HCT116 (cell line): Measurements from ENCODE around the gene RAB40C. TPM values are rescaled to one million over a fixed set of nuclear protein-coding genes. Genes with fewer than 3 reads are reported as not detected.

Experiments used
- ATAC-seq: fragments of 200-7000 bp; cut with Tn5 transposase; 2 replicates; pipeline ENCODE4 v1.9.1; 2020; ENCODE audit warnings: mild to moderate bottlenecking, moderate library complexity
- BruUV-seq: library from RNA; stranded (reverse); fragments of 400-500 nt; replicated peaks from 2 replicates; lab custom pipeline; 2021; lab: Mats Ljungman, UMichigan
- CTCF ChIA-PET: fragments of 300-600 bp; sonication (Branson Sonifier 250); formaldehyde crosslinking; loops from one replicate; lab custom pipeline; 2021; ENCODE audit warnings: antibody characterized with exemption; lab: Charles Lee
- POLR2A ChIA-PET: fragments of 300-600, 350-600 bp; sonication (Branson Sonifier 250); formaldehyde crosslinking; loops from one replicate; lab custom pipeline; 2021; ENCODE audit warnings: antibody characterized with exemption; lab: Charles Lee
- RAD21 ChIA-PET, 2 experiments: fragments of 300-600 bp; sonication (Branson Sonifier 250); formaldehyde crosslinking; loops; one replicate each; lab custom pipeline; 2023; ENCODE audit warnings: low total read pairs in 2 of 2; ENCODE audit not compliant: uncharacterized antibody in 2 of 2, unreplicated experiment in 2 of 2, low non-redundant PET in 1 of 2; lab: Charles Lee
- DNase-seq: peaks from one replicate; pipeline ENCODE4 v3.0.0-alpha.2; 2010; ENCODE audit warnings: low read depth, low spot score
- H2AFZ ChIP-seq: fragments of 200-600 bp; shearing (Covaris generic), sonication (generic); 2 replicates; pipeline ENCODE4 v1.6.1; 2017; ENCODE audit warnings: low read depth, mixed run types, mixed read lengths, antibody characterized with exemption, low read length; ENCODE audit not compliant: poor library complexity, severe bottlenecking
- H3K27ac ChIP-seq: 2 replicates; pipeline ENCODE4 v1.5.1; 2012; ENCODE audit warnings: low read depth, low read length
- H3K27me3 ChIP-seq: fragments of 200-600 bp; sonication (generic); 2 replicates; pipeline ENCODE4 v1.6.1; 2016; ENCODE audit warnings: mixed run types, low read length, mixed read lengths; ENCODE audit not compliant: insufficient read depth
- H3K36me3 ChIP-seq, 2 experiments: fragments of 200-500 bp in 1 of 2; fragments of 200-600 bp in 1 of 2; sonication (Bioruptor generic) in 1 of 2; sonication (generic) in 1 of 2; 2 replicates each; pipeline versions ENCODE4 v1.5.1 to v1.6.1; 2014 to 2016; ENCODE audit warnings: low read length in 2 of 2, inconsistent platforms in 1 of 2, mixed read lengths in 1 of 2, mixed run types in 1 of 2; ENCODE audit not compliant: insufficient read depth in 2 of 2, control insufficient read depth in 1 of 2
- H3K4me1 ChIP-seq, 2 experiments: fragments of 200-600 bp in 1 of 2; sonication (generic) in 1 of 2; 2 replicates each; pipeline versions ENCODE4 v1.5.1 to v1.6.1; 2012 to 2017; ENCODE audit warnings: low read length in 2 of 2, inconsistent platforms in 1 of 2, mild to moderate bottlenecking in 1 of 2, mixed read lengths in 1 of 2, mixed run types in 1 of 2, moderate library complexity in 1 of 2; ENCODE audit not compliant: insufficient read depth in 2 of 2, control insufficient read depth in 1 of 2
- H3K4me2 ChIP-seq: fragments of 200-600 bp; sonication (generic); 2 replicates; pipeline ENCODE4 v1.6.1; 2017; ENCODE audit warnings: mixed run types, low read length, mixed read lengths
- H3K4me3 ChIP-seq, 2 experiments: fragments of 200-600 bp in 1 of 2; sonication (generic) in 1 of 2; replicated peaks in 1 of 2; 2 replicates each; pipeline ENCODE4 v1.5.1; 2011 to 2016; ENCODE audit warnings: low read length in 2 of 2, control low read depth in 1 of 2, low read depth in 1 of 2, mild to moderate bottlenecking in 1 of 2, mixed read lengths in 1 of 2, mixed run types in 1 of 2
- H3K79me2 ChIP-seq: fragments of 200-600 bp; sonication (generic); 2 replicates; pipeline ENCODE4 v1.6.1; 2017; ENCODE audit warnings: mild to moderate bottlenecking, mixed run types, low read length, moderate library complexity, mixed read lengths; ENCODE audit not compliant: insufficient read depth
- H3K9ac ChIP-seq: fragments of 200-600 bp; sonication (generic); 2 replicates; pipeline ENCODE4 v1.6.1; 2016; ENCODE audit warnings: low read length, mixed read lengths
- H3K9me2 ChIP-seq: fragments of 200-600 bp; sonication (generic), shearing (Covaris generic); 2 replicates; pipeline ENCODE4 v1.6.1; 2017; ENCODE audit warnings: mixed run types, mild to moderate bottlenecking, moderate library complexity; ENCODE audit not compliant: insufficient read depth
- H3K9me3 ChIP-seq, 2 experiments: fragments of 200-500 bp in 1 of 2; fragments of 200-600 bp in 1 of 2; sonication (Bioruptor generic) in 1 of 2; sonication (generic) in 1 of 2; 2 replicates each; pipeline ENCODE4 v1.6.1; 2014 to 2017; ENCODE audit warnings: low read length in 2 of 2, mixed read lengths in 2 of 2, inconsistent platforms in 1 of 2, low read depth in 1 of 2, mild to moderate bottlenecking in 1 of 2, mixed run types in 1 of 2, moderate library complexity in 1 of 2; ENCODE audit not compliant: control insufficient read depth in 1 of 2, insufficient read depth in 1 of 2
- H4K20me1 ChIP-seq: fragments of 200-600 bp; sonication (generic), shearing (Covaris generic); 2 replicates; pipeline ENCODE4 v1.6.1; 2017; ENCODE audit warnings: mixed run types, mild to moderate bottlenecking, moderate library complexity; ENCODE audit not compliant: insufficient read depth
- EZH2phosphoT487 ChIP-seq: fragments of 200-600 bp; IDR thresholded peaks from 2 replicates; pipeline ENCODE4 v1.6.1; 2018; ENCODE audit warnings: antibody characterized with exemption, borderline replicate concordance
- POLR2AphosphoS5 ChIP-seq: IDR thresholded peaks from 2 replicates; pipeline ENCODE4 v1.6.1; 2011; ENCODE audit warnings: mild to moderate bottlenecking, low read depth, low read length, moderate library complexity
- SIN3A ChIP-seq: IDR thresholded peaks from 2 replicates; pipeline ENCODE4 v1.6.1; 2012; ENCODE audit warnings: low read depth
- YY1 ChIP-seq: IDR thresholded peaks from 2 replicates; pipeline ENCODE4 v1.6.1; 2011; ENCODE audit warnings: low read length, low read depth, moderate library complexity, mild to moderate bottlenecking; ENCODE audit not compliant: insufficient replicate concordance; ENCODE audit errors: extremely low read depth
- ZFX ChIP-seq: fragments of 450-650 bp; IDR thresholded peaks from 2 replicates; pipeline ENCODE4 v1.6.1; 2017
- intact Hi-C: fragments of 100-400 bp; cut with micrococcal nuclease; formaldehyde crosslinking; loops from 2 replicates; pipeline ENCODE4 v1.10.0; 2022
- total RNA-seq: library from RNA; stranded (reverse); gene quantifications from one replicate; pipeline ENCODE4 v1.2.1, GENCODE V29; 2021; ENCODE audit not compliant: unreplicated experiment
- TF ChIP-seq, protein P1 (sequence below), 3 experiments: fragments of 200-600 bp in 1 of 3; sonication (generic) in 1 of 3; IDR thresholded peaks in 2 of 3; conservative IDR thresholded peaks in 1 of 3; 2 replicates each; pipeline ENCODE4 v1.5.1; 2012 to 2017; ENCODE audit warnings: low read depth in 2 of 3, low read length in 2 of 3, antibody characterized with exemption in 1 of 3, borderline replicate concordance in 1 of 3, control low read depth in 1 of 3, mild to moderate bottlenecking in 1 of 3, mixed read lengths in 1 of 3, mixed run types in 1 of 3, moderate library complexity in 1 of 3; ENCODE audit not compliant: insufficient read depth in 1 of 3
- TF ChIP-seq, protein P2 (sequence below): IDR thresholded peaks from 2 replicates; pipeline ENCODE4 v1.6.1; 2012

RAB40C gene
- total RNA-seq, 1 experiment from 2014 or later, result 14.1 TPM

DNA sequence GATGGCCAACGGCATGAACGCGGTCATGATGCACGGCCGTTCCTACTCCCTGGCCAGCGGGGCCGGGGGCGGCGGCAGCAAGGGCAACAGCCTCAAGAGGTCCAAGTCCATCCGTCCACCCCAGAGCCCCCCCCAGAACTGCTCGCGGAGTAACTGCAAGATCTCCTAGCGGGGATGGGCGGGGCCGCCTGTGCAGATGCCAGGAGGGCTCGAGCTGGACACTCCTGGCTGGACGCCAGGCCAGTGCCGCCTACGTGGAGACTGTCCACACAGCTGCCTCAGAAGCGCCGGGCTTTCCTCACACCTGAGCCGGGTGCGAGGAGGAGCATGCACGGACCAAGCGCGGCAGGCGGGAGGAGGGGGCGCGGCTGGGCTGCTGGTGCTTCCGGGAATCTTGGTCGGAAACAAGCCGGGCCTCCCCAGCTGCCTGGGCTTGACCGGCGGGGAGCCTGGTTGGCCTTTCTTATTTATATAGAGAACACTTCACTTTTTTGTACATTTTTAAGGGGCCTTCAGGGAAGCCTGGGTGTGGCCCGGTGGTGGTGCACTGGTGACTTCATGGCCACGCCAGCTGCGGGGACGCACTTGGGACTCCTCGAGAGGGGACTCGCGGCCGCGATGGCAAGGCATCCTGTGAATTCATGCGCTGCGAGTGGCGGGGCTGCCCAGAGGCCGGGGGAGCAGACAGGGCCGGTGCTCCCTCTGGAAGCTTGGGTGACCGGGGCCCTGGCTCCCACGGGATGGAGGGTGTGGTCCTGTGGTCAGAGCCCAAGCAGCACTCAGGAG is 37.8 kb downstream of the RAB40C start (continued):
- TF ChIP-seq, protein P1, sequence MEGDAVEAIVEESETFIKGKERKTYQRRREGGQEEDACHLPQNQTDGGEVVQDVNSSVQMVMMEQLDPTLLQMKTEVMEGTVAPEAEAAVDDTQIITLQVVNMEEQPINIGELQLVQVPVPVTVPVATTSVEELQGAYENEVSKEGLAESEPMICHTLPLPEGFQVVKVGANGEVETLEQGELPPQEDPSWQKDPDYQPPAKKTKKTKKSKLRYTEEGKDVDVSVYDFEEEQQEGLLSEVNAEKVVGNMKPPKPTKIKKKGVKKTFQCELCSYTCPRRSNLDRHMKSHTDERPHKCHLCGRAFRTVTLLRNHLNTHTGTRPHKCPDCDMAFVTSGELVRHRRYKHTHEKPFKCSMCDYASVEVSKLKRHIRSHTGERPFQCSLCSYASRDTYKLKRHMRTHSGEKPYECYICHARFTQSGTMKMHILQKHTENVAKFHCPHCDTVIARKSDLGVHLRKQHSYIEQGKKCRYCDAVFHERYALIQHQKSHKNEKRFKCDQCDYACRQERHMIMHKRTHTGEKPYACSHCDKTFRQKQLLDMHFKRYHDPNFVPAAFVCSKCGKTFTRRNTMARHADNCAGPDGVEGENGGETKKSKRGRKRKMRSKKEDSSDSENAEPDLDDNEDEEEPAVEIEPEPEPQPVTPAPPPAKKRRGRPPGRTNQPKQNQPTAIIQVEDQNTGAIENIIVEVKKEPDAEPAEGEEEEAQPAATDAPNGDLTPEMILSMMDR (IDR thresholded peaks at IDR 0.05 in 2 of 3, conservative IDR thresholded peaks at IDR 0.05 in 1 of 3; ENCODE audit: borderline replicate concordance in 1 of 3, insufficient read depth in 1 of 3, low read depth in 2 of 3, low read length in 2 of 3), result no peak
- no peak for TF ChIP-seq EZH2phosphoT487
- TF ChIP-seq ZFX, result no peak
- TF ChIP-seq, protein P2, sequence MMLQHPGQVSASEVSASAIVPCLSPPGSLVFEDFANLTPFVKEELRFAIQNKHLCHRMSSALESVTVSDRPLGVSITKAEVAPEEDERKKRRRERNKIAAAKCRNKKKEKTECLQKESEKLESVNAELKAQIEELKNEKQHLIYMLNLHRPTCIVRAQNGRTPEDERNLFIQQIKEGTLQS, result no peak
- TF ChIP-seq SIN3A, result 0 out of 2 replicates have a peak, but pooled peaks have one; percentile 48
- TF ChIP-seq YY1, result no peak
- TF ChIP-seq POLR2AphosphoS5, result no peak; the same call in 1 of the 2 replicates

DNA sequence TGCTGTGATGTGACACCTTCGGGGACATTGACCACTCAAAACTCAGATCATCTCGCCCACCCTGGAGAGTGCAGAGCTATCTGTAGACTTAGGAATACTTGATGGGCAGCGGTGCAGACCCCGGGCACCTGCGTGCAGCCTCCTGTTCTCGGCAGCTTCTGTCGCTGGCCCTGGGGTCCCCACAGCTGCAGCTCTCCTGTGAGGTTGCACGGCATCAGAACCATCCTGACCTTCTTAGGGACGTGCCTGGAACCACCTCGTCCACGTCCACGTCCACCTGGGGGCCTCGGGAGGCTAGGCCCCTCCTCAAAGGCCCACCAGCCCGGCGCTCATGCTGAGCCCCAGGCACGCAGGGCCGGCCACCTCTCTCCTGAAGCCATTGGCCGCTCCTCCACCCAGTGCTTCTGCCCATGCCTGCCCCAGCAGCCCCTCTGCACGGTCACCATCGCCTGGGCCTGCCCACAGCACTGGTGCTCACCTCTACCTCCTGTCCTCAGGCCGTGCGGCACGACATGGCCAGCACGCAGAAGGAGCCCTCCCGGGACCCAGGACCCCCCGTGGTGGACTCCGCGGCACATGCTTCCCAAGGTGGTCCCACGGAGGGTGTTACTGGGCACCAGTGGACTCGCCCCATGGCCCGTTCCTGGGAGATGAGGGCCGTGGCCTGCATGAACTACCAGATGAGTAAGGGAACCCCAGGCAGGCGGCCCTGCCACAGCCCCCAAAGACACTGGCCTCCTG is 38.6 kb downstream of the RAB40C start:
- Histone ChIP-seq H3K9me2 (no peaks in the 10 kb centered on the region), H4K20me1 (no peaks in the 10 kb centered on the region), H3K79me2 (no peaks in the 10 kb centered on the region), H3K9ac (no peak overlapping the region), H3K4me1 (peaks cover 29 to 44% of the 10 kb centered on the region in 2 experiments), H3K27me3 (no peaks in the 10 kb centered on the region), H3K27ac (peak overlapping the region; percentile 83; the same call in 1 of the 2 replicates), H3K9me3 (no peaks in the 10 kb centered on the region), H3K4me3 (no peak overlapping the region), H3K4me2 (no peak overlapping the region), H3K36me3 (no peaks in the 10 kb centered on the region), H2AFZ (no peak overlapping the region)
- TF ChIP-seq ZFX, result no peak
- 0 out of 2 replicates have a peak, but pooled peaks have one; percentile 11 for TF ChIP-seq POLR2AphosphoS5
- intact Hi-C loops, result loop anchor here (5.0 kb wide), 1 partner anchor 36 kb away; the partner anchor contains the start of gene RAB40C
- no peak for DNase-seq
- CTCF ChIA-PET, result no interaction called here
- RAD21 ChIA-PET, result interaction anchor here in 1 of 2 experiments (0.9 kb wide), 1 partner anchor 40 kb away, joined by 3 read pairs; no protein-coding TSS in a partner anchor
- BruUV-seq, result no TSS peak
- POLR2A ChIA-PET, result no interaction called here
- no peak for ATAC-seq
